Ascending aorta (tissue), 2 donors: ENCODE results near the gene CELF4. TPM values are rescaled to one million over a fixed set of nuclear protein-coding genes. Genes with fewer than 3 reads are reported as not detected.

Experiments
- DNase-seq, 2 donors: peaks; one replicate each; pipeline ENCODE4 v3.0.0-alpha.2; 2019; ENCODE audit warnings: low spot score in 2 of 2
- H3K27ac ChIP-seq, 2 donors: fragments of 200-600 bp; sonication (generic); one replicate each; pipeline ENCODE4 v1.5.1; 2016 to 2017; ENCODE audit warnings: mild to moderate bottlenecking in 1 of 2
- H3K27me3 ChIP-seq: fragments of 200-600 bp; sonication (generic); one replicate; pipeline ENCODE4 v1.5.1; 2017
- H3K36me3 ChIP-seq, 2 donors: fragments of 200-600 bp; sonication (generic); one replicate each; pipeline ENCODE4 v1.5.1; 2016
- H3K4me1 ChIP-seq, 2 donors: fragments of 200-600 bp; sonication (generic); one replicate each; pipeline ENCODE4 v1.5.1; 2016 to 2017; ENCODE audit warnings: mild to moderate bottlenecking in 1 of 2
- H3K4me3 ChIP-seq, 2 donors: fragments of 200-600 bp; sonication (generic); one replicate each; pipeline ENCODE4 v1.5.1; 2016 to 2017; ENCODE audit warnings: mild to moderate bottlenecking in 1 of 2
- H3K9me3 ChIP-seq, 2 donors: fragments of 200-600 bp; sonication (generic); one replicate each; pipeline ENCODE4 v1.5.1; 2016
- CTCF ChIP-seq, 3 experiments: fragments of 200-600 bp in 2 of 3; fragments of 450-650 bp in 1 of 3; sonication (generic) in 2 of 3; IDR thresholded peaks; one replicate each; pipeline ENCODE4 v1.5.1; 2016 to 2019; ENCODE audit warnings: antibody characterized with exemption in 3 of 3, mild to moderate bottlenecking in 1 of 3, moderate library complexity in 1 of 3
- intact Hi-C: fragments of 100-400 bp; cut with DNase I; formaldehyde crosslinking; loops from one replicate; pipeline ENCODE4 v1.15.1; 2023
- total RNA-seq: library from RNA; depleted of rRNA; stranded (reverse); fragments of >200 nt; gene quantifications from one replicate; pipeline ENCODE4 v1.1.0, GENCODE V29; 2016

CELF4 gene
- total RNA-seq, 1 donor from 2014 or later = not detected

- H3K9me3 ChIP-seq = no peaks in the 10 kb centered on the region
- no peak for DNase-seq
- intact Hi-C loops = no loop called here
- H3K27me3 ChIP-seq = no peaks in the 10 kb centered on the region
- H3K36me3 ChIP-seq = no peaks in the 10 kb centered on the region
- no peak overlapping the region for H3K27ac ChIP-seq
- H3K4me1 ChIP-seq = no peaks in the 10 kb centered on the region
- H3K4me3 ChIP-seq = no peak overlapping the region
- no peak for TF ChIP-seq CTCF (IDR thresholded peaks at IDR 0.05)
These were observed 18.3 kb downstream of the CELF4 start for GRCh38 chr18:37547196-37547827.

GRCh38 chr18:37546651-37547050 is 18.9 kb downstream of the CELF4 start:
- no peak for DNase-seq
- H3K27ac ChIP-seq = no peak overlapping the region
- no peak for TF ChIP-seq CTCF (IDR thresholded peaks at IDR 0.05)
- intact Hi-C loops = no loop called here
- H3K9me3 ChIP-seq = no peaks in the 10 kb centered on the region
- no peaks in the 10 kb centered on the region for H3K36me3 ChIP-seq
- no peaks in the 10 kb centered on the region for H3K4me1 ChIP-seq
- no peaks in the 10 kb centered on the region for H3K27me3 ChIP-seq
- no peak overlapping the region for H3K4me3 ChIP-seq

GRCh38 chr18:37546272-37546537 is 19.4 kb downstream of the CELF4 start:
- no peaks in the 10 kb centered on the region for H3K9me3 ChIP-seq
- H3K4me3 ChIP-seq = no peak overlapping the region
- H3K36me3 ChIP-seq = no peaks in the 10 kb centered on the region
- no peak overlapping the region for H3K27ac ChIP-seq
- intact Hi-C loops = no loop called here
- no peaks in the 10 kb centered on the region for H3K4me1 ChIP-seq
- H3K27me3 ChIP-seq = no peaks in the 10 kb centered on the region
- DNase-seq = no peak
- TF ChIP-seq CTCF (IDR thresholded peaks at IDR 0.05) = no peak

- TF ChIP-seq CTCF (IDR thresholded peaks at IDR 0.05) = no peak
- intact Hi-C loops = no loop called here
- H3K4me1 ChIP-seq = no peaks in the 10 kb centered on the region
- H3K27me3 ChIP-seq = no peaks in the 10 kb centered on the region
- H3K4me3 ChIP-seq = no peak overlapping the region
- no peak for DNase-seq
- H3K36me3 ChIP-seq = no peaks in the 10 kb centered on the region
- H3K9me3 ChIP-seq = no peaks in the 10 kb centered on the region
- no peak overlapping the region for H3K27ac ChIP-seq
These were observed 19.9 kb downstream of the CELF4 start for GRCh38 chr18:37545461-37546271.

- intact Hi-C loops = no loop called here
- H3K4me3 ChIP-seq = no peak overlapping the region
- no peak overlapping the region for H3K27ac ChIP-seq
- no peaks in the 10 kb centered on the region for H3K36me3 ChIP-seq
- TF ChIP-seq CTCF (IDR thresholded peaks at IDR 0.05) = no peak
- no peaks in the 10 kb centered on the region for H3K9me3 ChIP-seq
- no peaks in the 10 kb centered on the region for H3K27me3 ChIP-seq
- H3K4me1 ChIP-seq = no peaks in the 10 kb centered on the region
- DNase-seq = no peak
These were observed 20.9 kb downstream of the CELF4 start for GRCh38 chr18:37544713-37545112.
